A172 (cell line): ENCODE measurements around the gene RBM19. TPM values are rescaled to one million over a fixed set of nuclear protein-coding genes. Genes with fewer than 3 reads are reported as not detected.

Experiments used
- DNase-seq: peaks from one replicate; pipeline ENCODE4 v3.0.0-alpha.2; 2015; ENCODE audit warnings: low spot score
- total RNA-seq: library from RNA; depleted of rRNA; stranded (reverse); fragments of >200 nt; shearing (Covaris generic); gene quantifications from 2 replicates; pipeline ENCODE4 v1.2.3, GENCODE V29; 2014

RBM19 gene
- total RNA-seq, 1 experiment from 2014 or later: 15.1 TPM

- DNase-seq: no peak
These were observed 84.8 kb downstream of the RBM19 start for GRCh38 chr12:113880988-113881962.

GRCh38 chr12:113880326-113880725, 85.8 kb downstream of the RBM19 start:
- DNase-seq: no peak

DNA sequence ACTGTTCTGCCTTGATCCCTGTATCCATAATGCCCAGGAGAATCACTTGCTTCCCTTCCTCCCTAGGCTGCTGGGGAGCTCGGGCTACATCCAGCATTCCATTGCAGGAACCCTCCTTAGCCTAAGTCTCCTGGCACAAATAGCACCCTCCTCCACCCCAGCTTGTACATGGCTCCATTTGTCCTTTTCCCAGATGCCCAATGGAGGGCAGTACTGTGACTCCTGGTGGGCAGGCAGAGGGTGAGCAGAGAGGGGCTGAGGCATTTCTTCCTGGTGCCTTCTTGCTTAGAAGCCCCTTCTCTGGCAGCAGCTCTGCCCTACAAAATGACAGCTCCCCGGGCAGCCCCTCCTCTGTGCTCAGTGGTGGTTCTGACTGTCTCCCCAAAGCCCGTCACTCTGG, 86.5 kb downstream of the RBM19 start:
- no peak for DNase-seq

DNA sequence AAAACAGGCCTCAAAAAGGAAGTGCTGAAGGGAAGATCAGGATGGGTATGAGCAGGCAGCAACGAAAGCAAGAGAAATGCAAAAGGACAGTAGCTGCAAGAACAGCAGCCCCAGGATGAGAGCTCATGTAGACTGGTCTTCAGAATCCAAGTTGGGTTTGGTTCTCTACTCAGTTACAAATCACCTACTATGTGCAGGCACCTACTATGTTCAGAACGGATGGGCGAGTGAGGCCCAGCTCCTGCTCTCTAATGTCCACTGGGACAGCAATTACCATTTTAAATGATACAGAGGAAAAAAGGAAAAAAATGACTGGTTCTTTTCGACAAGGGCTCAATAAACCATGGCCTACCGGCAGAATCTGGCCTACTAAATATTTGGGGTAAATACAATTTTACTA, 88.5 kb downstream of the RBM19 start:
- no peak for DNase-seq

GRCh38 chr12:113876160-113876559, 90.0 kb downstream of the RBM19 start:
- DNase-seq: no peak

DNA sequence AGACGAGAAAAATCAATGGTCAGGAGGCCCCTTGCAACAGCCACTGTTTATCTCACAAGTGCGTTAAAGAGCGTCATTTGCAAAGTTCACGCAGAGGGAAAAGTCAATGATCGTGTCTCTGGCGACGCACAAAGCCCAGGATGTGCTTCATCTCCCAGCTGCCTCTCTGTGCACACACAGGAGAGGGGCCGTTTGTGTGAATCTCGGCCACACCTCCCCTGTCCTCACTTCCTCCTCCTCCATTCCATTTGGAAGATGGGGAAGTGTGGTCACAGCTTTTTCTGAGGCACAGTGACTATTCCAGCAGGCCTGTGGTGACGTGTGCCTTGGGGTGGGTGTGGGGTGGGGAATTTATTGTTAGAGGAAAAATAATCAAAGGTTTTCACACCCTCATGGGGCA, 90.4 kb downstream of the RBM19 start:
- DNase-seq: peak; percentile 58

DNA sequence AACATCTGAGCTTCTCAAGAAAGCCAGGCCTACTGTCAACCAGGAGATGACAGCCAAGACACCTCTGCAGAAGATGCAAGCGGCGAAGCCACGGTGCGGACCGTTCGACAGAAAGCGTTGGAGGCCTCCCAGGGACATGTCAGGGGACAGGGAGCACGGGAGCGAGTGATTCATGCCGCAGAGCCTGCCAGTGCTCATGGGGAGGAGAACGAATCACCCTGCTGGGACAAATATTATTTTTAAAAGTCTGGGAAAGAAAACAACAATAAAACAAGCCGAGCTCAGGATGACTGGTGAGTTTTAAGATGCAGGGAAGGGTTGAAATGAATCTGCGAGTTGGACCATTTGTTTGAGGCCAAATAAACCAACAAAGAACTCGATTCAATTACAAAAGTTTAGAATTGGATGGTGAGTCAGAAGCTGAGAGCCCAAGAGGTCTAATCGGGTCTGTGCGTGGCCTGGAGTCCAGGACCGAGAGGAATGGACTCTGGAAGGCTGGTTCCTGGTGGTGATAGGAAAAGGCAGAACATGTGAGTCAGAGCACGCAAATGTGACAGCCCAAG, 91.0 kb downstream of the RBM19 start:
- peak; percentile 60 for DNase-seq

GRCh38 chr12:113874326-113874725, 91.8 kb downstream of the RBM19 start:
- DNase-seq: no peak

DNA sequence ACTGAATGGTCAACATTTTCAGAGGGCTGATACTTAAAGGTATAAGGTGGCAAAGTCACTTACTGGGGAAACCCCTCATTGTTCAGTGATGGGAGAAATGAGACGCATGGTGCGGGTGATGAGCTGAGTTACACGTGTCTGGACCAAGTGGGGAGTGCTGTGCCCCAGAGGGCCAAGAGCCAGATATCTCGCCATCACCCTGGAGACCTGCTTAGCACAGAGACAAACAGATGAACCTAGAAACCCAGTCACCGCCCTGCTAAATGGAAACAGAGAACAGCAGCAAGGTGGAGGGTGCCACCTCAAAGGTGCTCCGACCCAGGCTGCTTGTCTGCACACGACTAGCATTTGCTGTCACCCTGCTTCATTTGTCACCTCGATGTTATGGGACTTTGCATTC, 92.4 kb downstream of the RBM19 start:
- DNase-seq: no peak

DNA sequence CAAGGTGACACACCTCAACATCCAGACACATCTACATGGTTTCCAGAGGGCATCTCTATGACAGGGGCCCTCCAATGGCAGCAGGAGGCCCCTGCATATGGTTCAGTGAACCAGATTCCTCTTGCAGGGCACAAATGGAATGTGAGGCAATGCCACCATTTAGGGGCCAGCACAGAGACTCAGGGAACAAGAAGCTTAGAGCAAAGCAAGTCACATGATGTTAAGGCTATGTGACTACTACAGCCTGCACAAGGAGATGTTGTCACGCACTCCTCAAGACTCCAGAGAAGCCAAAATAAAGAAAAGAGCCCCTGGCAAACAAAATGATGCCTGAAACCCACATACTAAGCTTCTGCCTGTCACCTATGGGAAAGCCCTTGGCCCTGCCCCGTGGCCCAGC, 95.2 kb downstream of the RBM19 start:
- DNase-seq: no peak

- no peak for DNase-seq
These were observed 96.1 kb downstream of the RBM19 start for GRCh38 chr12:113870035-113870434.

DNA sequence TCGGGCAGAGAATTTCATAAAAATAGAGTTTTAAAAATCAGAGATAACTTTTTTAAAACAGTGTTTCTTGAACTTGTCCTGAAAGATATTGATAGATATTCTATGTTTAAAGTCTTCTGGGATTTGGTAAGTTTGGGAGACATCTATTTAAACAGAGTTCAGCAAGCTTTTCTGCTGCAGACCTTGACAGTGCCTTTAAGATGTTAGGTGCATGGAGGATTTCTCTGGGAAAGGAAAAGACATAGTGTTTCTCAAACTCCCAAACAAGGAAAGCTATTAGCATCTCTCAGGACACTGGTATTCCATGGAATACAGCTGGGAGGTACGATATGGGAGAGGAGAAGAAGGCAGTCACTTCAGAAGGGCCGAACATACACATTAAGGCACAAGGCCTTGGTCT, 97.8 kb downstream of the RBM19 start:
- DNase-seq: no peak

DNA sequence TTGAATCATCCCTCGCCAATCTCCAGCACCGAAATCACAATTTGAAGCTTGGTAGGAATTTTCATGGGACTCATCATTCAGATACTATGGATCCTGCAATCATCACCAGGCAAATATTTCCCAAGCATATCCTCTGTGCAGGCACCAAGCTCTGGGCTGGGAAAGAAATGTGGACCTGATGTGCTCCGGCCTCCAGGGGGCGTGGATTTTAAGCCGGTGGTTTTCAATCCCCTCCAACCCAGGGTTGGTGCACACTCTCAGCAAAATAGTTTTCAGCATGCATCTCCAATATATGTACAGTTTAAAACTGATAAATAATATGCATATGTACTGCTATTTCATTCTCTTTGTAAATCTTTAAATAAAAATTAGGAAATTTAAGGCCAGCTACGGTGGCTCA, 98.9 kb downstream of the RBM19 start:
- DNase-seq: no peak

DNA sequence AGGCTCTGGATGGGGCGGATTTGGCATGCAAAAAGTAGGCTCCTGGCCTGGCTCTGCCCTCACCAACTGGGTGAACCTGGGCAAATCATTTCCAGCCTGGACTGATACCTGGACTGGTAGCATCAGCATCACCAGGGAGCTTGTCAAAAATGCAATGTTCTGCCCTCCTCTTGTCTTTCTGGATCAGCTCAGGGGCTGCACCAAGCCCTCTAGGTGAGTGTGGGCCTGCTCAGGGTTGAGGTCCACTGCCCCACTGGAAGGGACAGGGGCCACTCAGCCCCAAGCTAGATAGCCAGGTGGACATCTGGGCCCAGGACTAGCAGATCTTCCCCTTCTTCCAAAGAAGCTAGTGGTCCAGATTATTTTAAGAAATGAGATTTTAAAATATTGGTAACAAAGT, 99.6 kb downstream of the RBM19 start:
- no peak for DNase-seq

DNA sequence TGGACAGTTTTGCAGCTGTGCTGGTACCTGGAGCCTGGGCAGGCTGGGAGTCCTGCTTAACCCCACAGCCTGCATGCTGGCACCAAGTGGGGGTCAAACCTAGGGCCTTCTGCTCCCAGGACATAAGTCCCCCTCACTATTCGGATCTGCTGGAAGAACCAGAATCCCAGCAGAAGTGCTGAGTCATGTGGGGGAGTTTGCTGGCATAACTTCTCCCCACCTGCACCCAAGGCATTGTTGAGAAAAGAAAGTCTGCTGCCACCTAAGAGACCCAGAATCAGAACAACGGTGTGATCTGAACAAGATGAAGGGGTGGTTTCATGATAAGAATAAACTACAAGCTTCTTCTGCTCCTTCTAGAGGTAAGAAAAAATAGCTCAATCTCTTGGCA, 102.7 kb downstream of the RBM19 start:
- no peak for DNase-seq

GRCh38 chr12:113862590-113863454, 103.3 kb downstream of the RBM19 start:
- peak; percentile 72 for DNase-seq

GRCh38 chr12:113861708-113862312, 104.3 kb downstream of the RBM19 start:
- no peak for DNase-seq

DNA sequence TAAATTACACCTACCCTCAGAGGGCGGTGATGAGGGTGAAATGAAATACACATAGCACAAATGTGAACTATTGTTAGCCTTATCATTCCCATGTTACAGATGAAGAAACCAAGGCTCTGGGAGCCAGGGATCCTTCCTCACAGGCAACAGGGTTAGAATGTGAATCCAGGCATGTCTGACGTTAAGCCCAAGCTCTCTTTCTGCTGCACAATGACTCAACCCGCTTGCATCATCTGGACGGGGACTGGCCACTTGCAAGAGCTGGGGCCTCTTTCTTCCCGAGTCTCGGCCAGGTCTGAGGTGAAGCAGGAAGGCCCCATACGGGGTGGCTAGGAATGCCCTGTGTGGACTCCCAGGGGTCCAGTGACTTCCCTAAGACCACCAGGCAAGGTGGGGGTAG, 105.2 kb downstream of the RBM19 start:
- DNase-seq: peak; percentile 66

- no peak for DNase-seq
These were observed 105.9 kb downstream of the RBM19 start for GRCh38 chr12:113860059-113860820.

GRCh38 chr12:113858841-113859386, 107.2 kb downstream of the RBM19 start:
- no peak for DNase-seq

DNA sequence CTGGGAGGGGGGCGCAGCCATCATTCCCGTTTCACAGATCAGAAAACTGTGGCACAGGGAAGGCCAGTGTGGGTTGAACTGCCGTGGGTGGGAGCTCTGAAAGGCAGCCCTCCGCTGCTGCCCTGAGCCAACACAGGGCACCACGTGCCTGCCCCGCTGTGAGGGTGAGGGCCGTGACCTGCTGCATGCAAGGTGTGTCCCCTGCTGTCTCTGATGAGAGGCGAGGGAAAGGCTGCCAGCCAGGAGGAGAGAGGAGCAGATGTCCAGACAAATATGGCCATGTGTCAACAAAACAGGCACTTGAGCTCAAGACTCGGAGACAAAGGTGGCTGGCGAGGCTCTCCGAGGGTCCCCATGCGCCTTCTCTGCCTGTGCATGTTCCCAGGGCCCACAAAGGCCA, 108.8 kb downstream of the RBM19 start:
- DNase-seq: no peak
